GM23248 (cell line): ENCODE results near the gene TMEM132C.

ENCODE experiments used
- EZH2 ChIP-seq: fragments of 200-600 bp; sonication (generic); IDR thresholded peaks from 2 replicates; pipeline ENCODE4 v1.6.1; 2018; ENCODE audit warnings: antibody characterized with exemption, mild to moderate bottlenecking; ENCODE audit not compliant: insufficient read depth, poor library complexity, severe bottlenecking
- EZH2phosphoT487 ChIP-seq: fragments of 200-600 bp; sonication (generic); IDR thresholded peaks from 2 replicates; pipeline ENCODE4 v1.6.1; 2018; ENCODE audit warnings: antibody characterized with exemption, moderate library complexity, mild to moderate bottlenecking, low read depth; ENCODE audit not compliant: insufficient read depth

GRCh38 chr12:128664501-128664900 lies 397.5 kb downstream of the TMEM132C start:
- TF ChIP-seq EZH2 (no peak), EZH2phosphoT487 (no peak)
